GM12875 (cell line): Measurements from ENCODE around the gene SMPD3.

ENCODE experiments used
- H3K4me3 ChIP-seq: one replicate; pipeline ENCODE4 v1.5.1; 2011; ENCODE audit warnings: low read depth, low read length, control low read depth
- CTCF ChIP-seq: IDR thresholded peaks from 2 replicates; pipeline ENCODE4 v1.5.1; 2011; ENCODE audit warnings: low read depth, mild to moderate bottlenecking, control low read depth, inconsistent platforms, low read length, moderate library complexity, borderline replicate concordance; ENCODE audit not compliant: insufficient read depth

SMPD3 gene

DNA sequence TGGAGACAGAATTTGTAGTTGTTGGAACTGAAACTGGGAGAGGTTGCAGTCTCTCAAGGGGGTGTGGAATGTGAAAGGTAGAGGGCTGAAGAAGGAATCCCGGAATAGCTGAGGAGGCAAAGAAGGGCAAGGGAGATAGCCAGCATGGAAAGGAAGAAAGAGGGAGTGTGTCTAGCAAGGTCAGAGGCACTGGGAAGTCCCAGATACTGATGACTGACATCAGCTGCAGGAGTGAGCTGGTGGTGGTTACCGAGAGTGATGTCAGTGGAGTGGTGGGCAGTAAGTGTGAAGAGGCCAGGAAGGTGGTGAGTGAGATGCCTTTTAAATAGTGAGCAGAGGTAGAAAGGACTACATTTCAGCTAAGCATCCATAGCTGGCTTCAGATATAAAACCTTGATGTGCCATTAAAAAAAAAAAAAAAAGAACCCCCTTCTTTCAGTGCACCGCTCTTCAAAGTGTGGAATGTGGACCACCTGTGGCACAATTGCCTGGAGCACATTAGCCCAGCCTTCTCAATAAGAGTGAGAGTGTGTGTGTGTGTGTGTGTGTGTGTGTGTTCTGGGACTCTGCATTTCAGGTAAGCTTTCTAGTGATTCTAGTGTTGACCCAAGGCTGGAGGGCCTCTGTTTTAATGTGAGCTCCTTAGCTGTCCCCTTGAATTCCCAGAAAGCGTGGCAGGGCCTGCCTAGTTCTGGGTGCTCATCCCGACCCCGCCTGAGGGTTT is 129.0 kb downstream of the SMPD3 start:
- no peak overlapping the region for H3K4me3 ChIP-seq
- no peak for TF ChIP-seq CTCF

GRCh38 chr16:68313116-68313515 is 135.2 kb downstream of the SMPD3 start:
- no peak for TF ChIP-seq CTCF
- no peak overlapping the region for H3K4me3 ChIP-seq

- no peak for TF ChIP-seq CTCF
- peak within 1 kb of the TSS; percentile 85 for H3K4me3 ChIP-seq
Measured at GRCh38 chr16:68310774-68311511, 137.4 kb downstream of the SMPD3 start, which contains the start of the genes PRMT7 and SLC7A6OS. Gene PRMT7, plus strand, starts transcription at chr16:68311019. Its CDS starts 4,961 bp downstream, at chr16:68315980. Gene SLC7A6OS, minus strand, starts transcription at chr16:68310946. Its CDS starts 20 bp downstream, at chr16:68310926.

DNA sequence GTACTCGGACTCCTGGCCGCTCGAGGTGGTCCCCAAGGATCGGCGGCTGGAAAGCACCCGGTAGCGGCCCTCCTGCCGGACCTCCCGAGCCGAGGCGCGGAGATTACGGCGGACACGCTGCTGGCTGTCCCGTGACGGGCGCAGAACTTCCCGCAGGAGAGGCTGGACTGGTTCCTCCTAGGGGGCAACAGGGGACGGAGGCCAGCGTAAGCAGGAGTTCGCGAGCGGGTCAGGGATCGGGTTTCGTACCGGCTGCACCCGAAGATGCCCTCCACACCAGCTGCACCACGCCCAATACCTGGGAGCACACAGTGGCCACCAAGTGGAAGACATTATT is 137.9 kb downstream of the SMPD3 start:
- H3K4me3 ChIP-seq = peak overlapping the region; percentile 85
- no peak for TF ChIP-seq CTCF

DNA sequence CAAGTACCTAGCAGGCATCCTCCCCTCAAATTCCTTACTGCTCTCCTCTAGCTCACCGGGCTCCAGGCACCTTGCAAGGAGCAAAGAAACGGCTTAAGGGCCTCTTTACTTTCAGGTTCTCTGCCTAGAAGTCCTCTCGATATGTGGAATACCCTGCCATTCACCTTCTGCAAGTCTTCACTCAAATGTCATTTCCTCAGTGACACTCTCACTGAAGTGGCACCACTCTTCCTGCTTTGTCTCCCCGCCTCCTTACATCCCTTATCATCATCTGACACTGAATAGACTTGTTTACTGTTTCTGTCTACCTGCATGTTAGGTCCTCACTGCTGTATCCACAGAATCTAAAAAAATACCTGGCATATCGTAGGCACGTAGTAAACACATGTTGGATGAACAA is 138.5 kb downstream of the SMPD3 start:
- no peak for TF ChIP-seq CTCF
- peak overlapping the region; percentile 85 for H3K4me3 ChIP-seq
